Measurements from ENCODE around the gene CAPN3.

GRCh38 chr15:42447599-42447998 lies 88.3 kb downstream of the CAPN3 start:
- TF ChIP-seq CTCF (IDR thresholded peaks at IDR 0.05; ENCODE audit: low read length) (no peak), EZH2phosphoT487 (IDR thresholded peaks at IDR 0.05; ENCODE audit: low read length) (no peak), EZH2 (optimal IDR thresholded peaks at IDR 0.05; ENCODE audit: low read depth, low read length) (no peak)

Measured in MM.1S (cell line).